ENCODE measurements around the gene CHMP2A. TPM values are rescaled to one million over a fixed set of nuclear protein-coding genes. Genes with fewer than 3 reads are reported as not detected.
"Not testable (repeated sequence)": the region's sequence is repeated elsewhere in the genome, so short reads cannot be mapped to it uniquely, and the experiment has no call there.

Gene CHMP2A
- total RNA-seq, 1 donor from 2014 or later = 124 TPM

GRCh38 chr19:58582985-58583384 lies 28.1 kb upstream of the CHMP2A start:
- no peak for DNase-seq
- no peak for TF ChIP-seq CTCF (IDR thresholded peaks at IDR 0.05; ENCODE audit: borderline replicate concordance)
- H3K4me3 ChIP-seq = no peak overlapping the region
- H3K4me1 ChIP-seq = peaks cover 14% of the 10 kb centered on the region
- H3K36me3 ChIP-seq = peaks cover 28% of the 10 kb centered on the region
- no peak overlapping the region for H3K27ac ChIP-seq (replicated peaks)
- no peaks in the 10 kb centered on the region for H3K27me3 ChIP-seq (ENCODE audit: low read depth)
- intact Hi-C loops (cut with micrococcal nuclease) = no loop called here
- no peaks in the 10 kb centered on the region for H3K9me3 ChIP-seq (replicated peaks)

DNA sequence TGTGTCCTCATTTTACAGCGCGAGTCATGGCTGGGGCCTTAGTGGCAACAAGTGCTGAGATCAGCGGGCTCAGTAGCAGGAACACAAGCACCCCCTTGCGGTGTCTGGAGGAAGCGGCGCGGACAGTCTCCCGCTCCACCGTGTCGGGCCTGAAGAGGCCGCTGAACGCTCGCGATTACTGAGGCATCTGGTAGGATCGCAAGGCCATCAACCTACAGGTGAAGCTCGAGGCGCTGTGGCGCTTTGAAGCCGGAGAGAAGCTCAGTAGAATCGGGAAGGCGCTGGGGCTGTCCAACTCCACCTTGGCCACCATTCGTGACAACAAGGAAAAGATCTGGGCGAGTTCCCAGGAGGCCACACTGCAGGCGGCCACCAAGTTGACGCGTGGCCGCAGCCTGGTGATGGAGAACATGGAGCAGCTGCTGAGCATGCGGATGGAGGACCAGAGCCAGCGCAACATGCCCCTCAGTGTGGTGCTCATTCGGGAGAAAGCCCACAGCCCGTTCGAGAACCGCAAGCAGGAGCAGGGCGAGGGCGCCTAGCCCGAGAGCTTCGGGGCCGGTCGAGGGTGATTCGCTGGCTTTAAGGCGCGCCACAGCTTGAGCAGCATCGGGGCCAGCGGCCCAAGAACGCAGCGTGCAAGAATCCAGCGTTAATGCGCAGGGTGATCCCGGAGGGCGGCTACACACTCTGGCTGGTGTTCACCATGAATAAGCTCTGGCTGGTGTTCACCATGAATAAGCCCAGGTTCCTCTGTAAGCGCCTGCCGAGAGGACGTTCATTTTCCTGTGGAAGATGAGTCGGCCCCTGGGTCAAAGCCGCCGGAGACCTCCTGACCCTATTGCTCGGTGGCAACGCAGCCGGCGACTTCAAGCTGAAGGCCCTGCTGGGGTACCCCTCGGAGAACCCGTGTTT lies 26.6 kb upstream of the CHMP2A start:
- Histone ChIP-seq H3K27ac (replicated peaks) (peak overlapping the region; percentile 74), H3K4me3 (no peak overlapping the region), H3K27me3 (ENCODE audit: low read depth) (no peaks in the 10 kb centered on the region), H3K9me3 (replicated peaks) (no peaks in the 10 kb centered on the region), H3K36me3 (peaks cover 28% of the 10 kb centered on the region), H3K4me1 (peaks cover 20% of the 10 kb centered on the region)
- peak; percentile 97 for TF ChIP-seq CTCF (IDR thresholded peaks at IDR 0.05; ENCODE audit: borderline replicate concordance)
- peak; percentile 87 for DNase-seq
- intact Hi-C loops (cut with micrococcal nuclease) = no loop called here

DNA sequence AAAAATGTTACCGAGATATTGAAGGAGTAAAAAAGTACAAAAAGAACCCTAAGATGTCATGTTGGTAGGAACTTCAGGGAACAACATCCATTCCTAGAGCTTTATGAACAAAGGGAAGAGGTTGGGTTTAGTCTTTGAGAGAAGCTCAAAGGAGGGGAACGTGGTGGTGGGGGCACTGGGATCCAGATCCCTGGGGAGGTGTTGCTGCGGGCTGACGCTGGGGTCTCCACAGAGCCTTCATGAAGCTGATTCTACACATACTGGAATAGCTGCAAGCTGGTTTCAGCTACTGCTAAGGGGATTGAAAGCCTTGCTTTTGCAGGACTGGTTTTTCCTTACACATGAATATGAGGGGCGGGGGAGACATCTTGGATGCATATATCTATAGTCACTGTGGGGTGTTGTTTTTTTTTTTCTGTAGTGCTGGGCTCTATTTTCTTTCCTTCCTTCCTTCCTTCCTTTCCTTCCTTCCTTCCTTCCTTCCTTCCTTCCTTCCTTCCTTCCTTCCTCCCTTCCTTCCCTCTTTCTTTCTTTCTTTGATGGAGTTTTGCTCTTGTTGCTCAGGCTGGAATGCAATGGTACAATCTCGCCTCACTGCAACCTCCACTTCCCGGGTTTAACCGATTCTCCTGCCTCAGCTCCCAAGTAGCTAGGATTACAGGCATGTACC lies 24.7 kb upstream of the CHMP2A start:
- intact Hi-C loops (cut with micrococcal nuclease) = no loop called here
- no peak overlapping the region for H3K27ac ChIP-seq (replicated peaks)
- H3K36me3 ChIP-seq = peaks cover 28% of the 10 kb centered on the region
- TF ChIP-seq CTCF (IDR thresholded peaks at IDR 0.05; ENCODE audit: borderline replicate concordance) = no peak
- no peak overlapping the region for H3K4me3 ChIP-seq
- no peaks in the 10 kb centered on the region for H3K9me3 ChIP-seq (replicated peaks)
- DNase-seq = no peak
- H3K4me1 ChIP-seq = peaks cover 32% of the 10 kb centered on the region
- no peaks in the 10 kb centered on the region for H3K27me3 ChIP-seq (ENCODE audit: low read depth)

DNA sequence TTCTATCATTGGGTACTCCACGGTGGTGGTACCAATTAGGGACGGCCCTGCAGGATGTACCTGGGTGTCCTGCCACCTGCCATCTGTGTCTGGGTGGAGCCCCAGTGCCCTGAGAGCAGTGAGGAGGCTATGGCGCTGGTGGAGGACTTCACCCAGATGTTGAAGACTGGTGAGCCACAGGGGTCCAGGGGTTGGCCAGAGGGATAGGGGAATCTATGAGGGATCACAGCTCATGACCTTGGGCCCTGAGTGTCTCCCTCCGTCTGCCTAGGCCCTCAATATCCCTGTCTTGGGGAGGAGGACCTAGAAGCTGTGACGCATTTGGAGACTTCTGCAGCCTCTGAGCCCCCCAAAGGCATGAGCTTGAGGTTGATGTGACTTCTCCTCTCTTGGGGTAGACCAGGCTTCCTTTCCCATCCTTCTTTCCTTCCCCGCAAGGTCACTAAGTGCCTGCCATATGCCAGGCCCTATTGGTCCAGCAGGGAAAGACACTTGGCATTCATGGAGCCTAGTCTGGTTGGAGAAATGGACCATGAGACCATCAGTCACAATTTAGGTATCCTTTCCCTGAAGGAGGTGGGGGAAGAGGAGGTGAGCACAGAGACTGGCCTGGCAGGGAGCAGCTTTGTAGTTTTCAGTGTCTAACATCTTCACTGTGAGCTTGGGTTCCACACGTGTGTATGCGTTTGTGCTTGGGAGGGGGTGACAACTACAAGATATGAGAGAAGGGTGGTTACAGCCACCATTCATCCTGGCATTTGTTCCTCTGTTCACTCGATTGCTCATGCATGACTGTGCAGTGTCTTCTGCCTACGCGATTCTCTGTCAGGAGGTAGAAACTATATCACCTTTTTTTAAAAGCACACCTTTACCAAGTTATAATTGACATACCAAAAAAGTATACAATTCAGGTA lies 23.4 kb upstream of the CHMP2A start:
- Histone ChIP-seq H3K27me3 (ENCODE audit: low read depth) (no peaks in the 10 kb centered on the region), H3K4me1 (peaks cover 44% of the 10 kb centered on the region), H3K9me3 (replicated peaks) (no peaks in the 10 kb centered on the region), H3K27ac (replicated peaks) (peak overlapping the region; percentile 8), H3K36me3 (peaks cover 19% of the 10 kb centered on the region), H3K4me3 (no peak overlapping the region)
- intact Hi-C loops (cut with micrococcal nuclease) = no loop called here
- TF ChIP-seq CTCF (IDR thresholded peaks at IDR 0.05; ENCODE audit: borderline replicate concordance) = no peak
- DNase-seq = peak; percentile 12

GRCh38 chr19:58577581-58577980 lies 22.7 kb upstream of the CHMP2A start:
- H3K36me3 ChIP-seq = peaks cover 12% of the 10 kb centered on the region
- H3K9me3 ChIP-seq (replicated peaks); DNase-seq; intact Hi-C loops (cut with micrococcal nuclease); H3K4me3 ChIP-seq; H3K27me3 ChIP-seq (ENCODE audit: low read depth); H3K27ac ChIP-seq (replicated peaks): not testable (repeated sequence)
- peaks cover 47% of the 10 kb centered on the region for H3K4me1 ChIP-seq
